Epidermal melanocyte (primary cell): ENCODE data around the gene ADCYAP1R1.

ENCODE experiments used
- DNase-seq: peaks from one replicate; pipeline ENCODE4 v3.0.0; 2011; ENCODE audit warnings: low spot score; ENCODE audit not compliant: insufficient read length

Gene ADCYAP1R1

DNA sequence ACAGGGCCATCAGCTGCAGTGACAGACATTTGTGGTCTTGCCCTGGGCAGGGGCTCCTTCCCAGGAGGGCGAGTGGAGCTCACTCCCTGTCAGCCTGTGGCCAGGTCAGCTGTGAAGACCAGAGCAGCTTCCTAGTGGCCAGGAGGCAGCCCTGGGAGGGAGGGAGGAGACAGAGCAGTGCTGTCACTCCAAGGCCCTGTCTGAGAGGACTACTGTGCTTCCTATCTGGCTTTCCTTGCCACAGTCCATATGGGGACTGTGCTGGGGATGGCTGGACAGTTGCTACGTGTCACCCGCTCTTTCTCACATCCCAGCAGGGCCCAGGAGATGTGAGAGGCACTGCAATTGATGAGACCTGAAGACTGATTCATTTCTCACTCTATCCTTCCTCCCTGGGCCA, 15.2 kb upstream of the ADCYAP1R1 start:
- DNase-seq: no peak

DNA sequence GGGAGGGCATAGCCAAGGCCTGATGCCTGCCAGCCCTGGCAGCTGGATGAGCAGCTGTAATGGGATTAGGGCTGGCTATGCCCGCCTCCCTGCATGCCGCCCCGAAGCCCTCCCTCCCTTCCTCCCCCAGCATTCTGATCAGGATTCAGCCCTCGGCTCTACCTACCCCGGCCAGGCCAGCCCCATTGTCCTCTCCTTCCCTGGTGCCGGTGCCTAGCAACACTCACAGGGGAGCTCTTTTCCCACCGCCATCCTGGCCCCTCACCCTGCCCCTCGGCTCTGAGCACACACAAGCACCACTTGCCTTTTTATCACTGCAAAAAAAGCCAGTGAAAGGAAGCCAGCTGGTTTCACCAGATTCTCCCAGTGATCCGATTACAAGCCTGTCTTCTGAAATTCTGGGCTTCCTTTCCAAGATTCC, 9.0 kb upstream of the ADCYAP1R1 start:
- DNase-seq: no peak

DNA sequence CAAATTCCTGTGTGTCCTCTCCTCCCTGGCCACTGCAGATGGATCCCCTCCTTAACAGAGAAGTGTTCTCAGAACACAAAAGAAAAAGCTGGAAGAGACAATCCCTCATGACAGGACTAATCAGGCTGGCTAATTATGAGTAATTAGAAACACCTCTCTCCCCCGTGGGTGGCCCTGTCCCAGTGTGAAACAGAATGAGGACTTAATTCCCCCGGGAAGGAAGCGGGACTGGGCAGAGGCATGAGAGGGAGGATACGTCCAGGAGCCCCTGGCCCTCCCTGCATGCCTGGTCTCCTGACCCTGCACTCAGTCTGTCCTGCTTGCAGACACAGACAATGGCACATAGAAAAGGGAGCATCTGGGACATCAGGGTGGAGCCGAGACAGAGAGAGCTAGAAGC, 7.6 kb upstream of the ADCYAP1R1 start:
- no peak for DNase-seq

DNA sequence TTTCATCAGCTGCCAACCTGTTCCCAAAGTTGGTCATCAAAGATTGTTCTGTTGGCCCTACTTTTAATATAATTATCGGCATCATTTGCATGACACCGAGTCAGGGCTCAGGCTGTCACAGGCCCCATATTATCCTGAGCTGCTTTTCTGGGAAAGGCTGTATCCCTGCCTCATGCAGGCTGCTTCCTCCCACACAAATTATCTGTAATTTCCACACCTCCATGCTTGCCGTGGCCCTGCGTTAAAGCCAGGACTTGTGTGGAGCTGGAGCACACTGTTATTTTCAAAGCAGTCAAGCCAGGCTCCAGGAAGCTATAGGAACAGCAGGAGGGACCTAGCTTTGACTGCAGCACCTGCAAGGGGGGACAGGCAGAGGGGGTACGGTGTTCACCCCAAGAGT, 5.4 kb upstream of the ADCYAP1R1 start:
- no peak for DNase-seq

DNA sequence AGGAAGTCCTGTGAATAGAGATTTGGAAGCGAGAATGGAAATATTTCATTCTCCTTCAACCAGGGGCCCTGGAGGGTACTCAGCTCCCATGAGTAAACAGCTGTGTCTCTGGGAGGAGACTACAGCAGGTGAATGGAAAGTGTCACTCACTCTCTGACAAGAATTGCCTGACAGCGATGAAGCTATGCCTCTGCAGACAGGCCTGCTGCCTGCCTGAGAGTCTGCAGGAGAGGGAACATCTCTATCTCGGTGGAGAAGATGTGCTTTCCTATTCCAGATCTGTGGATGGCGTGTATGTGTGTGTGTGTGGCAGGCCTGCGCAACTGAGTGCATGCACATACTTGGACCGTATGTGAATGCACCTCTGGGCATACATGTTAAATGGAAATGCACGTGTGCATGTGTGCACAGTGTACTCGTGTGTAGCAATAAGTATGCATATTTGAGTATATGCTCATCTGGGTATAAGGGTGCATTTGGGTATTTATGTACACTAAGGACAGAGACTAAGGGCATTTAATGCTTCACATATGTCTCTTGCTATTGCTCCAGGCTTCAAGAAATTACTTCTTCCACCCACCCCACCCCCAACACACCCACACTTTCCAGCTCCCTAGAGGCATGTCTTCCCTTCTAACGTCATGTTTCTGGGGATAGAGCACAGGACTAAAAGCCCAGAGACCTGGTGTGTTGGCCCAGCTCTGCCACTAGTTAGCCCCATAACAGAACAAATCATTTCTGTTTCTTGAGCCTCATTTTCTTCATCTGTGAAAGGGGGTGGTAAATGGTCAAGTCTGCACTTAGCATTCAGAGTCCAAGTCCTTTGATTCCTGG, 4.6 kb upstream of the ADCYAP1R1 start:
- DNase-seq: no peak

DNA sequence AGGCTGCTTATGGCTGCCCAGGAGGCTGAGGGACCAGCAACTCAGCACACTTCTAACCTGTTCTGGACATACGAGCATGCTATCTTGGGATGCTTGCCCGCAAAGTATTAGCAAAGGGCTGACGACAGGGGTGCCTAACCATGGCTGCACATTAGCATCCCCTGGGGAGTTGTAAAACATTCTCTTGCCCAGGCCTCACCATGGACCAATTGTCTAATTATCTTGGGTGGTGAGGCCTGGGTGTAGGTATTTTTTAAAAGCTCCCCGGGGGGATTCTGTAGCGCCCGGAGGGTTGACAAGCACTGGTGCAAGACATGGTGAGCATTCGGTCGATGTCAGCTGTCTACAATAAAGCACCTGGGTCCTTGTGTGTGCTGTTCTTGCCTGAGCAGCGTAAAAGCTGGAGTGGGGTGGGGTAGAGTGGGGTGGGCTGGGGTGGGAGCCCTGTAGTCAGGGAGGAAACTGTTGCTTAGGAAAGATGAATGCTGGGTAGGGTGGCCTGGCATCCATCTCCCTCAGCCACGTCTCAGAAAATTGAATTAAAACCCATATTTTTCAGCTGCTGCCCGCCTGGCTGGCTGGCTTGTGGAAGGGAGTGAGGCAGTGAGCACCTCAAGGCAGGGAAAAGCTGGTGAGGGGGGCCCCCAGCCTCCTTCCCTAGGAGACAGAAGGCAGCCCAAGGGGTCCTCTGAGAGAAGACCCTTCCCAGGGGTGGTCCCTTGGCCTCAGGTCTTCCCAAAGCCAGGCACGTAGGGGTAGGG, 2.9 kb upstream of the ADCYAP1R1 start:
- DNase-seq: no peak

DNA sequence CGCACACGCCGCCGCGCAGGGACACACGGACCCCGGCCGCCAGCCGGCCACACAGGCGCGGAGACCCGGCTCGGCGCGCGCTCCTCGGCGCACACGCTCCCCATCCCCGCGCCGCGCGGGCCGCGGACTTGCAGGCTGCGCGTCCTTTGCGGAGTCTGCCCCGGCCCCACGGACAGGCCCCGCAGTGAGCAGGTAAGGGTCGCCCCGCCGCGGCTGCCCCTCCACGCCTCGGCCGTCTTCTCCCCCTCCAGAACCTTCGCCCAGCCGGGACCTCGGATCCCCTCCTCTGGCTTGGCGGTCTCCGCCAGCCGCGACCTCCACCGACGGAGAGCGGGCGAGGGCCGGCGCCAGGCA, 356 bp downstream of the ADCYAP1R1 start:
- DNase-seq: no peak

DNA sequence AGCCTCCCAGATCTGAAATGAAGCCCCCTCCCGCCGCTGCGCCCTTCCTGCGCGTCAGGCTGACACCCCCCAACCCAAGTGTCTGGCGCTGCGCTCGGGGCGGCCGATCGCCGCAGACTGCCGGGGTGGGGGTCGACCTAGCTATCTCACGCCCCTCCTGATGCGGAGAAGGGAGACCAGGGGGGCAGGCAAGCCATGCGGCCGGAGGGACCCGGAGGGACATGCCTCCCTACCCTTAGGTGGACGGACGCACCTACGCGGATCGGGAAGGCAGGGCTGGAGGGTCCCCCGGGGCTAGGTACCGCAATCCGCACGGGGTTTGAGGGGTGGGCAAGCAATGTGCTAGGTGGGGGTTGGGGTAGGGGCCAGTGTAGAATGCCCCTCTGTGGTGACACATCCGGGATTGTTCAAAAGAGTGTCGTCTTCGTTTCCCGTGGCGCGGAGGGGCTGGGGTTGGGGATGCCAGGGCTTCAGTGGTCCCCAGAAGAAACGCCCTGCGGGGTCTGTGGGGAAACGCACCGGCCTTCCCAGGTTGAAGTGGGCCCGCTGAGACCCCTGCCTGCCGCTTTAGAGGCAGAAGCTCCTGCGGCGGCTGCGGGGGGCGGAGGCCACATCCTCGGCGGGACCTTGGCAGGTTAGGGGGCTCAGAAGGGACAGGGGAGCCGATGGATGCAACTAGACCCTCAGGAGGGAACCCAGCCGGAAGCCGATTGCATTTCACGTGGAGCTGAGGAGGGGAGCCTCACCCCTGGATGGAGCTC, 913 bp downstream of the ADCYAP1R1 start:
- DNase-seq: no peak

DNA sequence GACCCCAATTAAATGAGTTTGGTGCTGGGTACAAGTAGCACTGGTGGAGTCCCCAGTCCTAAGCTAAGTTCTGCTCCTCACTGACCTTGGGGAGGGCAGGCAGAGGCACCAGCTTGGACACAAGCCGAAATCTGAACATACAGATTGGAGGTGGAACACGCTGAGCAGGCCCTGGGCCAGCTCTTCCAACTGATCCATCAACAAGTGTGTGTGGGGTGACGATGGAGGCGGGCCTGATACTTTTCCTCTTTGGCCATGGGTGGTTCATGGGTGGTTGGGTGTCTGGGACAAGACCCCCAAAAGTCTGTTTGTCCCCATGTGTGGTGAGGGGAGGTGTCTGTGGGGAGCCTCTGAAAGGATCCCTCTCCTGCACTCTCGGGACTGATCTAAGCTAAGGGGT, 1.9 kb downstream of the ADCYAP1R1 start:
- DNase-seq: no peak

DNA sequence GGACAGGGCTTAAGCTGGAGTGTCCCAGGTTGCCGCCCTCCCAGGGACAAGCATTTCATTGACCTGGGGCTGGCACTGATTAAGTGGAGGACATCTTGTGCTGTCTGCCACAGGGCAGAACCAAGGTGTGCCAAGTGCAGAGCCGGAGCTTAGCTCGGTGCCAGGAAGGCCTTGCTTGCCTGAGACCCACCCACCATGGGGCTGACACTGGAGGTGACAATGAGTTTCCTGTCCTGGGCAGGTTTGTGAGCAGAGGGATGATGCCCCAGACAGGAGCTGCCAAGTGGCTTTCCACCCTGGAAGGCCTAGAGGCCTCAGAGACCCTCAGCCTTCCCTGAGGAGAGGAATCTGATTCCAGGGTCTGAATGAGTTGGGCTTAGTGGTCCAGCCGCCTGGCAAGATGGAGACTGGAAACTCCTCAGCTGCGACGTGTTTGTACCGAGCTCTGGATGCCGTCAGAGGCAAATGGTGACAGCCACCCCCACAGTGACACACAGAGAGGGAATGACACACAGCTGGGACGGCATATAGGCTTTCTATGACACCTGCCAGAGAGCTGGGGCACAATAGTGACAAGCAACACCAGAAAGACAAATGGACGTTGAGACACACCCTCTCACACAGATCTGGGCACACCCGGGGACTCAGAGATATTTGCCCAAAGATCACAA, 2.6 kb downstream of the ADCYAP1R1 start:
- no peak for DNase-seq

DNA sequence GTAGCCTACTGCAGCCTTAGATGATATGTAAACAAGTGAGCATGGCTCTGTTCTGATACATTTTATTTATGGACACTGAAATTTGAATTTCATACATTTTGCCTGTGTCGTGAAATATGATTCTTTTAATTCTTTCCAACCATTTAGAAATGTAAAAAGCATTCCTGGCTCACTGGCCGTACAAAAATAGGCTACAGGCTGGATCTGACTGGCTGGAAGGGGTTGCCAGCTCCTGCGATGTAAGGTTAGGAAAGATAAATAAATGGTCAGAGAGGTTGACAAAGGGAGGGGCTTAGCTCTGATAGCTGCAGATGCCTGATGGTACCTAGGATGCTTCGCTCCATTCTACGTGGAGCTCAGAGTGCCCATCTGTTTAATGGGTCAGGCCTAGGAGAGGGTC, 3.4 kb downstream of the ADCYAP1R1 start:
- DNase-seq: no peak

DNA sequence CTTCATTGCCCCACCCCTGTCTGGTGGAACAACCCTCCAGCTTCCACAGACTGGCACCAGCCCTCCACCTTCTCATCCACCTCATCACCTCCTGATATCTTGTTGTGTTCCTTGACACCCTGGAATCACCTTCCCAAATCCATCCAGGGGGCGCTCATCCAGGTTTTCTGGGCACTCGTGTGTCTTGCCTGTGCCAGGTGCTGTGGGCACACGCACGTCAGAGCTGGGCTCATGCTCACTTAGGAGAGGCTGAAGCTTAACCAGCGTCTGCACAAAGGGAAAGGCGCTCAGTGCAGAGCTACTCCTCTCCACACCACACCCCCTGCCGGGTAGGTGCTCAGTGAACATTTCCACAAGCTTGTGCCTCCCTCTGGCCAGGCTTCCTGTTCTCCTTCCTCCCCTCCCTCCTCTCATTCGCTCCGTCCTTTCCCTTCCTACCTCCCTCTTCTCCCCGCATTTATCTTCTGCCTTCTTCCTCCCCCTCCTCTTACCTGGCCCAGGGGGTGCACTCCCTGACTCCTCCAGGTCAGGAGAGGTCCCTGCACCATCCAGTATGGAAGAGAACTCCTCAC, 4.8 kb downstream of the ADCYAP1R1 start:
- DNase-seq: no peak

DNA sequence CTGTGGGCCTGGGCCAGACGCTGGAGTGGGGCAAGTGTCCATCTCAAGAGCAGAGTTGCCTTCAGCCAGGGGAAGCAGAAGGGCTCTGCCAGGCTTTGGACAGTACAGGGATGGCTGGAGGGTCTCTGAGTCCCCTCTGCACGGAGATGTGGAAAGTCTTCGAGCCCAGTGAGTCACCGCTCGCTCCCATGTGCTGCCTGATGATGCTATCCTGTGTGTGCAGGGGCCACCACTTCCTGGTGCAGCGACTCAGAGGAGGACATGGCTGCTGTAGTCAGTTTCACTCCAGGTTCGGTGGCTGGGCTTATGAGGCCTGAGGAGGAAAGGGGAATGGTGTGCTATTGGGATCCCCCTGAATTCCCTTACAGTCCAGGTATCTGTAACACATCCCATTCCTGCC, 6.0 kb downstream of the ADCYAP1R1 start:
- no peak for DNase-seq

DNA sequence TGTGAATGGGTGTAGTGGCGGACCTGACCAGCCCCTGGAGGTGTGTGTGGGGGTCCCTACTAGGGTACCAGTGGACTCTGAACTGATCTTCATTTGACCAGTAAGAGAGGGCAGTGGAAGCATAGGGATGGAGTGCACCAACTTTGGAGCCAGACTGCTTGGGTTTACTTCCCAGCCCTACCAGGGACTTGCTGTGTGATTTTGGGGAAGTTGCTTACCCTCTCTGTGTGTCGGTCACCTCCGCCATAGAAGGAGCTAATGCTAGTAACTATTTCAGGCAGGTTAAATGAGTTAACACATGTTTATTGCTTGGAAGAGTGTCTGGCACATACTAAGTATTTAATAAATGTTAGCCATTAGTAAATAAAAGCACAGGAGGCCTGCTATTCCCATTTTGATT, 6.6 kb downstream of the ADCYAP1R1 start:
- DNase-seq: no peak

DNA sequence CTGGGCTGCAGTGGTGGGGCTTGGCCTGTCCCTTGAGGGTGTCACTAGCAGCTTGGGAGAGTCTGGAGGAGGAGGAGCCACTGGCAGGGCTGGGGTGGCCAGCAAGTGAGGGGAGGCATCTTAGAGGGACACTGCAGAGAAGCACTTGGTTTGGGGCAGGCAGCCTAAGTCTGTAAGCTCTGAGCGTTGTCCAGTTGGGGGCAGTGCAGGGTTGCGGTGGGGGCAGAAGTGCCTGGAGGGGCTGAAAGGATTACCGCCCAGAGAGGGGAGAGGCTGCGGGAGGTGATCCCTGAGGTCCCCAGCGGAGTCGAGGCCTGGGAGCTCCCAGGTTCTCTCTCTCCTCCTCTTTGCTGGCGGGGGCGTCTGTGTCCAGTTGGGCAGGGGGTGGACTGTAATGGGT, 7.4 kb downstream of the ADCYAP1R1 start:
- no peak for DNase-seq

DNA sequence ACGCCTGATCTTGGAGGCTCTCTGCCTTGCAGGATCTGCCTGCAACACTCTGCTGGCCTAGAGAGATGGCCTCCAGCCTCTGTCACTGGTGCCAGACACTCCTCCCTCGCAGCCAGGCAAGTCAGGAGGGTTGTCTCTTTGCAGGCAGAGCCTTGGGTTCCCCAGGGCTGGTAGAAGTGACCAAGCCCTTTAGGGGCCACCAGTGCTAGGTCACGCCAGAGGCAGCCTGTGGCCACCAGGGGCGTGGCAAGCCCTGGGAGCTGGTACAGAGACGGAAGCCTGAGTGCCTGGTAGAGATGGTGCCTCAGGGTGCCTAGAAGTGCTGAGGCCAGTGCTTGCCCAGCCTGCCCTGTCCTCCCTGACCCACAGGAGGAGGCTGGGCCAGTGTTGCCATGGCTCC, 9.1 kb downstream of the ADCYAP1R1 start:
- no peak for DNase-seq

DNA sequence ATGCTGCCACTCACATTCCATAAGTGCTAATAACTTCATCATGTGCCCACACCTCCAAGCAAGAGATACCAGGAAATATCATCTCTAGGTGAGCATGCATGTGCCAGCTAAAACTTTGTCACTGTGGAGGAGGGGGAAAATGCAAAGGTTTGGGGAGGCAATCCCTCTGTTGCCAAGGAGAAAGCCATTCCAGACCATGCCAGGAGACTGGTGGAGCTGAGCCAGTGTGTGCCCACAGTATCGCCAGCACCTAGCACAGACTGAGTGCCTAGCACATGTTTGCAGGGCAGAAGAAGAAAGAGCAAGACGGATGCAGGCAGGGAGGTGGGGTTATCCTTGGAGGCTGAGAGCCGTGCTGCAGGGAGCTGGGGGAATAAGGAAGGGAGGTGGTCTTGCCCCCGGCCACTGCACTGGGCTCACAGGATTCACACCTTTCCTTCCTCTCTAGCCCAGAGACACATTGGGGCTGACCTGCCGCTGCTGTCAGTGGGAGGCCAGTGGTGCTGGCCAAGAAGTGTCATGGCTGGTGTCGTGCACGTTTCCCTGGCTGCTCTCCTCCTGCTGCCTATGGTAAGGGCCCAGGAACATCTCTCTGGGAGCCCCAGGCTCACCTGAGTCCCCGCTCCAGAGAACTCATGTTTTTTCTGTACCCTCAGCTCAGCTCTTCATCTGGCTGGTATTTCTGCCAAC, 10.8 kb downstream of the ADCYAP1R1 start:
- no peak for DNase-seq

DNA sequence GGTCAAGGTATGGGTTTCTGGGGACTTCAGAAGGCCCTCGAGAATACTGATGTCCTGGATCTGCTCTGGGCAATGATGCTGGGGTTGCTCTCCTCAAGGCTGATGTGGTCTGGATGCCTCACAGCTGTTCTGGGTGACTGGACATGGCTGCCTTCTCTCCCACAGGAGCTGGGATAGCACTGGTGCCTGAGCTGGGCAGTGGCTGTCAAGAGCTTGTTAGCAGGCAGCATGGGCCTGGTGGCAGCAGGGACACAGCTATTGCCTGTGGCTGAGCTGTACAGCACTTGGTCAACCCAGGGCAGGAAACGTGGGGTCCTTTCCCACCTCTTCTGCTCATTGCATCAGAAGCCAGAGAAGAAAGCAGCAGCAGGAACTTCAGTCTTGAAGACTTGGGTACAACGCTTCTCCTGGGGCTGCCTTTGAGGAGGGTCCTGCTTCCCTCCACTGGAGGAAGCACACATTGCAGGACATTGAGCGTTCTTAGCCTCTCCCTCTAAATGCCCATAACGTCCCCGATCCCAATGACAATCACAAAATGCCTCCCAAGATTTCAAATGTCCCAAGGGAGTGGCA, 13.0 kb downstream of the ADCYAP1R1 start:
- DNase-seq: no peak

DNA sequence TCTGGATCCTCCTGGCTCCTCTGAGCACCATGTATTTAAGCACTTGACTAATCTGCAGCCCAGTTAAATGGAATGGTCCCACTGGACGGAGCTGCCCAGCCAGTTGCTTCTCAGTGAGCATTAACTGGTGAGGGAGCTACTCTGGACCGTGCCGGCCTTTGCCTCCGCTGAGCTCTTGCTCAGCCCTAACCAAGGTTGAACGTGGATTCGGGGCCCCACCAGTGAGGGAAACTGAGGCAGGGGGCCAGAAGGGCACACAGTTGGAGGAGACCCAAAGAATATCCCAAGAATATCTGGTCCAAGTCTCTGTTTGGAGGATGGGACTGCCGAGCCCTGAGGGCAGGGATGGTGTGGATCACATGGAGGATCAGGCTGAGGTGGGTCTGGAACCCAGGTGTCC, 13.7 kb downstream of the ADCYAP1R1 start:
- no peak for DNase-seq

DNA sequence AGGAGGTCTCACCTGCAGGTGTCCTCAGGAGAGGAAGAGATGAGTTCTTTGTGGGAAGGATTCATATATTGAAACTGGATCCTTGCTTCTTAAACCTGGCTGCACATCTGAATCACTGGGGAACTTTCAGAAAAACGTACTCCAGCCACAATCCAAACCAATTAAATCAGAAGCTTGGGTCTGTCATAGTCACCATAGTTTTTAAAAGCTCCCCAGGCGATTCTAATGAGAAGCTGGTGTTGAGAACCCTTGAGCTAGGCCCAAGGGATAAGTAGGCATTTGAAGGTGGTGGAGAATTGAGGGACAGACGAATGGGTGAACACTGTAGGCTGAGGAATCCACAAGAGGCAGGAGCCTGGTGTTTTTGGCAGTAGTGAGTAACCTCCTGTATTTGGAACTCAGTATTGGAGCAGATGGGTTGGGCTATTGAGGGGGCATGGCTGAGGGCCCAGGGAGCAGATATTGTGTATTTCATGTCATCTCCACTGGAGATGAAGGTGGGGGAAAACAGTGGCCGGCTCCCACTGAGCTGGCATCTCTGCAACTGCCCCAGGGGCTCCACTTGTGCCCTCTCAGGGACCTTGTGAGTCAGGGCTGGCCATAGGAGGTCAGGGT, 14.5 kb downstream of the ADCYAP1R1 start:
- no peak for DNase-seq
